ENCODE results near the gene STARD5.

- no peak for TF ChIP-seq CTCF (IDR thresholded peaks at IDR 0.05 in 4 of 5, conservative IDR thresholded peaks at IDR 0.05 in 1 of 5)
- no peak for TF ChIP-seq POLR2A (IDR thresholded peaks at IDR 0.05)
Observed at GRCh38 chr15:81301385-81301784, 22.6 kb downstream of the STARD5 start.

Measured in gastrocnemius medialis (tissue), 4 donors.